Stimulated activated CD8-positive, alpha-beta memory T cell treated with anti-CD3 and anti-CD28 coated beads, Interleukin-12 subunit alpha, Interleukin-12 subunit beta, amount 100 ng/mL, for 24 hours (primary cell): ENCODE results near the gene ATP8B3.

Source experiments
- DNase-seq: peaks from one replicate; pipeline ENCODE4 v3.0.0-alpha.2; 2020; ENCODE audit errors: extremely low read depth

Gene ATP8B3

GRCh38 chr19:1836458-1837221, 24.6 kb upstream of the ATP8B3 start:
- DNase-seq = no peak

- DNase-seq = no peak
Measured at GRCh38 chr19:1833540-1833939, 21.5 kb upstream of the ATP8B3 start.

GRCh38 chr19:1832046-1832663, 20.1 kb upstream of the ATP8B3 start:
- no peak for DNase-seq

- no peak for DNase-seq
Measured at GRCh38 chr19:1830978-1831377, 18.9 kb upstream of the ATP8B3 start.

- no peak for DNase-seq
Measured at GRCh38 chr19:1830568-1830967, 18.5 kb upstream of the ATP8B3 start.

GRCh38 chr19:1829958-1830357, 17.9 kb upstream of the ATP8B3 start:
- no peak for DNase-seq

GRCh38 chr19:1828279-1829238, 16.5 kb upstream of the ATP8B3 start:
- no peak for DNase-seq

- DNase-seq = no peak
Measured at GRCh38 chr19:1827566-1828278, 15.6 kb upstream of the ATP8B3 start.

- no peak for DNase-seq
Measured at GRCh38 chr19:1826557-1827521, 14.8 kb upstream of the ATP8B3 start.

GRCh38 chr19:1825909-1826556, 14.0 kb upstream of the ATP8B3 start:
- DNase-seq = peak; percentile 28

GRCh38 chr19:1824252-1824622, 12.2 kb upstream of the ATP8B3 start:
- no peak for DNase-seq

GRCh38 chr19:1823539-1824251, 11.6 kb upstream of the ATP8B3 start:
- no peak for DNase-seq

- DNase-seq = no peak
Measured at GRCh38 chr19:1823020-1823419, 10.9 kb upstream of the ATP8B3 start.

GRCh38 chr19:1822210-1822609, 10.1 kb upstream of the ATP8B3 start:
- no peak for DNase-seq

- DNase-seq = no peak
Measured at GRCh38 chr19:1819341-1820255, 7.5 kb upstream of the ATP8B3 start.

- no peak for DNase-seq
Measured at GRCh38 chr19:1818549-1819195, 6.6 kb upstream of the ATP8B3 start.

- no peak for DNase-seq
Measured at GRCh38 chr19:1817553-1818179, 5.6 kb upstream of the ATP8B3 start.
